GM06990 (cell line): Measurements from ENCODE around the gene AKAP9.
"Not testable (repeated sequence)": the region's sequence is repeated elsewhere in the genome, so short reads cannot be mapped to it uniquely, and the experiment has no call there.

ENCODE experiments used
- DNase-seq: peaks from one replicate; pipeline ENCODE4 v3.0.0-alpha.2; 2011; ENCODE audit not compliant: insufficient read length; ENCODE audit errors: extremely low read depth
- H3K27me3 ChIP-seq: replicated peaks from 2 replicates; pipeline ENCODE4 v1.6.0; 2011; ENCODE audit warnings: low read length; ENCODE audit not compliant: control insufficient read depth, insufficient read depth
- H3K36me3 ChIP-seq: 2 replicates; pipeline ENCODE4 v1.5.1; 2011; ENCODE audit warnings: low read length; ENCODE audit not compliant: control insufficient read depth, insufficient read depth
- H3K4me3 ChIP-seq: replicated peaks from 2 replicates; pipeline ENCODE4 v1.5.1; 2011; ENCODE audit warnings: low read depth, mild to moderate bottlenecking, control low read depth, low read length
- TF ChIP-seq, protein P1 (sequence below): IDR thresholded peaks from 2 replicates; pipeline ENCODE4 v1.5.1; 2011; ENCODE audit warnings: low read length, control low read depth, mild to moderate bottlenecking, inconsistent platforms; ENCODE audit not compliant: insufficient read depth, poor library complexity, severe bottlenecking

The AKAP9 gene

DNA sequence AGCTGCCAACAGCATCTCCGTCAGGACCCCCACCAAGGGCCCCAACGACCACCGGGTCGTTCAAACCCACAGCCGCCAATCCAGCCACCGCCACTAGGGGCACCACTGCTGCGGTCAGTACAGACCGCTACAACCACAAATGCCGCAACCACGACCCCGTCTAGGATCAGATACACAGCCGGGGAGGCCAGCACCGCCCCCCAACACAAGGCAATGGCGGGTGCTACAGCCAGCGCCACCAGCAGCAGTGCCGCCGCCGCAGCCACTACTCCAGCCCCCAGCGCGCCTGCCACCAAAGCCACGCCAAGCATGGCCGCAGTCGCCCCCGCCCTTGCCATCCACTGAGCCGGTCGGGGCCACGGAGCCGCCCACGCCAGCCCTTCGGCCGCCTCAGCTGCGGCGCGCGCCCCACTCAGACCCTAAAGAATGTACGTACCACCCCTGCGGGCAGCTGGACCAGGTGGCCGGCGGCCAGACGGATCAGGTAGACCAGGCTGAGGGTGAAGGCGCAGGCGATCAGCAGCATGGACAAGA lies 193.1 kb downstream of the AKAP9 start:
- DNase-seq: peak; percentile 82
- peak overlapping the region; percentile 96 for H3K4me3 ChIP-seq
- TF ChIP-seq, protein P1, sequence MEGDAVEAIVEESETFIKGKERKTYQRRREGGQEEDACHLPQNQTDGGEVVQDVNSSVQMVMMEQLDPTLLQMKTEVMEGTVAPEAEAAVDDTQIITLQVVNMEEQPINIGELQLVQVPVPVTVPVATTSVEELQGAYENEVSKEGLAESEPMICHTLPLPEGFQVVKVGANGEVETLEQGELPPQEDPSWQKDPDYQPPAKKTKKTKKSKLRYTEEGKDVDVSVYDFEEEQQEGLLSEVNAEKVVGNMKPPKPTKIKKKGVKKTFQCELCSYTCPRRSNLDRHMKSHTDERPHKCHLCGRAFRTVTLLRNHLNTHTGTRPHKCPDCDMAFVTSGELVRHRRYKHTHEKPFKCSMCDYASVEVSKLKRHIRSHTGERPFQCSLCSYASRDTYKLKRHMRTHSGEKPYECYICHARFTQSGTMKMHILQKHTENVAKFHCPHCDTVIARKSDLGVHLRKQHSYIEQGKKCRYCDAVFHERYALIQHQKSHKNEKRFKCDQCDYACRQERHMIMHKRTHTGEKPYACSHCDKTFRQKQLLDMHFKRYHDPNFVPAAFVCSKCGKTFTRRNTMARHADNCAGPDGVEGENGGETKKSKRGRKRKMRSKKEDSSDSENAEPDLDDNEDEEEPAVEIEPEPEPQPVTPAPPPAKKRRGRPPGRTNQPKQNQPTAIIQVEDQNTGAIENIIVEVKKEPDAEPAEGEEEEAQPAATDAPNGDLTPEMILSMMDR: peak; percentile 69
- H3K27me3 ChIP-seq: no peaks in the 10 kb centered on the region
- no peaks in the 10 kb centered on the region; the same call in 1 of the 2 replicates for H3K36me3 ChIP-seq

DNA sequence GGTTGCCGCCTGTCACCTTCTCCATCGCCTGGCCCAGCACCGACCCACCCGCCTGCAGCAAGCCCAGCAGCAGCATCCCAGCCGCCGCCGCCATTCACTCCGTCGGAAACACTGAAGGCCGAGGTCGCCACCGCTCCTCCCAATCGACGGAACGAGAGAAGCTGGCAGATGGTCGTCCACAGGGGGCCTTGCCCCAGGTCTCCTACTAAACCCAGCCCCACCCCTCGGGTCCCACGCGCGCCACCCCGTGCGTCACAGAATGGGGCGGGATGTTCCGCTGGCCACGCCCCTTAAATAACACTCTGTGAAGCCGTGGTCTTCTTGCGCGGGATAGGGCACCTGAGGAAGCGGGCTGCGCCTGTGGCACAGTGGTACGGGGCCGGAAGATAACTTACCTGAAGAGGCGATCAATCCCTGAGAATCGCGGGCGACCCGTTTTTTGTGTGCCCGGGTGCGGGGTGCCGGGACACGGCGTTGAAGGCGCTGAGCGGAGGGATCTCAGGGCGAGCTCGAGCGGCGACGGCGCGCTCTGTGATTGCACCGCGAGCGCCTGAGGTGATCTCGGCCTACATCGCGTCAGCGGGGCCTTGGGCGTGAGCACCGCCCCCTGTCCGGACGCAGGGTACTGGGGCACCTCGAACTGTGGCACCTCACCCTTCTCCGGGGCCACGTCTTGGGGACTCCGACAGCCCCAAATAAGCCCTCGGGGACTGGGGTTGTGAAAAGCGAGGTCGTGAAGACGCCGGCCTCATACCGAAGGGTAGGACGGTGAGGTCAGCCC lies 193.8 kb downstream of the AKAP9 start, which contains the start of gene CYP51A1:
Gene CYP51A1, minus strand, starts transcription at position 207 of the 781 bp plus-strand sequence. Its CDS starts 113 bp downstream, at position 94.
- peak; percentile 96 for DNase-seq
- no peaks in the 10 kb centered on the region for H3K27me3 ChIP-seq
- TF ChIP-seq, protein P1: peak; percentile 15
- peak within 1 kb of the TSS; percentile 96 for H3K4me3 ChIP-seq
- no peaks in the 10 kb centered on the region; the same call in 1 of the 2 replicates for H3K36me3 ChIP-seq

DNA sequence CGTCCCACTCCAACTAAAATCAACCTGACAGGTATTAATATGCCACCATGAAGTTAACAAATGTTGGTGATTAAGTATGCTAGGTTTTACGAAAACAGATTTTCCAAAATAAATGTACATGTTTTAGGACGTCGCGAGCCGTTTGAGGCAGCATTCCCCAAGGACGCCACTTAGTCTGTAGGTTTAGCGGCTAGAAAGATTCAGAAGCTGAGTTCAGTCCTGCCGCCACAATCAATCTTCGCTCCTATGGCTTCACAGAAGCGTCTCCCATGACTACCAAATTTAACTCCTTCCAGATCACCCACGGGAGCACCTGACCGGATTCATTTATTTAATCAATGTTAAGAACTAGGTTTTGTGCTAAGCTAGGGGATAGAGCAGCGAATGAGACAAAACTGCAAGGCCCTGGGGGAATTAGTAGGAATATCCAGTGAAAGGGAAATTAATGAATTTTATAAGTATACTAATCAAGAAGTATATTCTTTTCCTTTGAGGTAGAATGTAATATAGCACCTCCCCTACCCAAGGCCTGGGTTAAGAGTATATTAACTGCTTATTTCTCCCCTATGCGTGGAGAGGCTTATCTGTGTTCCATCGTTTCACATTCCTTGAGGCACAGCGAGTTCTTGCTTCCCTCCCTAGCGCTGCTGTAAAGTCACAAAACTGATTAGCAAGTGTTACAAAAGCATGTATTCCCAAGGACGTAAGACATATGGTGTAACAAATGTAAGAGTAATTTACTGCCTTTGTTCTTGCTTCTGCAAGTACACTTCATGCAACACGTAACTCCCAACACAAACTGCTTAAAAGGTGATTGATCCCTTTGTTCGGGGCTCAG lies 194.6 kb downstream of the AKAP9 start:
- TF ChIP-seq, protein P1: no peak
- no peak for DNase-seq
- no peaks in the 10 kb centered on the region for H3K27me3 ChIP-seq

DNA sequence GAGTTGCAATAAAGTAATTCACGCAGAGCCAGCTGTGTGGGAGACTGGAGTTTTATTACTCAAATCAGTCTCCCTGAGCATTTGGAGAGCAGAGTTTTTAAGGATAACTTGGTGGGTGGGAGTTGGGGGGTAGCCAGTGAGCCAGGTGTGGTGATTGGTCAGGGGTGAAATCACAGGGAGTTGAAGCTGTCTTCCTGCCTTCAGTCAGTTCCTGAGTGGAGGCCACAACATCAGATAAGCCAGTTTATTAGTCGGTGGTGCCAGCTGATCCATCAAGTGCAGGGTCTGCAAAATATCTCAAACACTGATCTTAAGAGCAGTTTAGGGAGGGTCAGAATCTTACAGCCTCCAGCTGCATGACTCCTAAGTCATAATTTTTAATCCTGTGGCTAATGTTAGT lies 196.9 kb downstream of the AKAP9 start:
- H3K4me3 ChIP-seq: no peak overlapping the region
- H3K27me3 ChIP-seq: no peaks in the 10 kb centered on the region
- TF ChIP-seq, protein P1: no peak
- DNase-seq: no peak
- H3K36me3 ChIP-seq: no peaks in the 10 kb centered on the region

More for the DNA sequence above, 194.6 kb downstream of the AKAP9 start:
- H3K36me3 ChIP-seq: no peaks in the 10 kb centered on the region
- peak overlapping the region; percentile 96 for H3K4me3 ChIP-seq

DNA sequence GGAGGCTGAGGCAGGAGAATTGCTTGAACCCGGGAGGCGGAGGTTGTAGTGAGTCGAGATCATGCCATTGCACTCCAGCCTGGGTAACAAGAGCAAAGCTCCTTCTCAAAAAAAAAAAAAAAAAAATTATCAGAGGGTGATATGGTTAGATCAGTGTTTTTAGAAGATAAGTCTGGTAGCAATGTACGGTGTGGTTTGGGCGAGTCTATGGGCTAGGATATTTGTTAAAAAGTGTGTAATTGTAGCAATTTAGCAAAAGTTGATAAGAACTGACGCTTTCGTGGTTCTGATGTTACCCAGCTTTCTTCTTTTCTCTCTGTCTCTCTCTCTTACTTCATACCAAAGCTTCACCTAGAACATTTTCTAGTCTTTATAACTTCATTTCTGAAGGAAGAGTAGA lies 200.5 kb downstream of the AKAP9 start:
- TF ChIP-seq, protein P1: no peak
- H3K27me3 ChIP-seq: no peaks in the 10 kb centered on the region
- no peaks in the 10 kb centered on the region for H3K36me3 ChIP-seq
- no peak overlapping the region for H3K4me3 ChIP-seq
- no peak for DNase-seq

DNA sequence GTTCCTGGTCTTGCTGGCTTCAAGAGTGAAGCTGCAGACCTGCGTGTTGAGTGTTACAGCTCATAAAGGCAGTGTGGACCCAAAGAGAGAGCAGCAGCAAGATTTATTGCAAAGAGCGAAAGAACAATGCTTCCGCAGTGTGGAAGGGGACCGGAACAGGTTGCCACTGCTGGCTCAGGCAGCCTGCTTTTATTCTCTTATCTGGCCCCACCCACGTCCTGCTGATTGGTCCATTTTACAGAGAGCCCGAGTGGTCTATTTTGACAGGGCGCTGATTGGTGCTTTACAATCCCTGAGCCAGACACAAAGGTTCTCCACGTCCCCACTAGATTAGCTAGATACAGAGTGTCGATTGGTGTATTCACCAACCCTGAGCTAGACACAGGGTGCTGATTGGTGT lies 202.1 kb downstream of the AKAP9 start:
- DNase-seq, H3K4me3 ChIP-seq, H3K27me3 ChIP-seq, H3K36me3 ChIP-seq: not testable (repeated sequence)

DNA sequence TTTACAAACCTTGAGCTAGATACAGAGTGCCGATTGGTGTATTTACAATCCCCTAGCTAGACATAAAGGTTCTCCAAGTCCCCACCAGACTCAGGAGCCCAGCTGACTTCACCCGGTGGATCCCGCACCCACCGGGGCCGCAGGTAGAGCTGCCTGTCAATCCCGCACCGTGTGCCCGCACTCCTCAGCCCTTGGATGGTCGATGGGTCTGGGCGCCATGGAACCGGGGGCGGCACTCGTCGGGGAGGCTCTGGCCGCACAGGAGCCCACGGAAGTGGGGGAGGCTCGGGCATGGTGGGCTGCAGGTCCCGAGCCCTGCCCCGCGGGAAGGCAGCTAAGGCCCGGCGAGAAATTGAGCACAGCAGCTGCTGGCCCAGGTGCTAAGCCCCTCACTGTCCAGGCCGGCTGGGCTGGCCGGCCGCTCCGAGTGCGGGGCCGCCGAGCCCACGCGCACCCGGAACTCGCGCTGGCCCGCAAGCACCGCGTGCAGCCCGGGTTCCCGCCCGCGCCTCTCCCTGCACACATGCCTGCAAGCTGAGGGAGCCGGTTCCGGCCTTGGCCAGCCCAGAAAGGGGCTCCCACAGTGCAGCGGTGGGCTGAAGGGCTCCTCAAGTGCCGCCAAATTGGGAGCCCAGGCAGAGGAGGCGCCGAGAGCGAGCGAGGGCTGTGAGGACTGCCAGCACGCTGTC lies 202.7 kb downstream of the AKAP9 start:
- not testable (repeated sequence) for H3K27me3 ChIP-seq, H3K4me3 ChIP-seq, DNase-seq, H3K36me3 ChIP-seq
